Neural progenitor cell (in vitro differentiated cells): ENCODE results near the gene GRK1. TPM values are rescaled to one million over a fixed set of nuclear protein-coding genes. Genes with fewer than 3 reads are reported as not detected.
A peak's percentile ranks its signal among the peaks of the same experiment; 100 is the strongest.

Experiments
- DNase-seq: peaks from one replicate; pipeline ENCODE4 v3.0.0-alpha.2; 2016; ENCODE audit warnings: low spot score
- H2AFZ ChIP-seq: fragments of 200-600 bp; sonication (generic); replicated peaks from 2 replicates; pipeline ENCODE4 v1.6.1; 2016; ENCODE audit warnings: antibody characterized with exemption
- H3F3A ChIP-seq: fragments of 200-600 bp; sonication (generic); 2 replicates; pipeline ENCODE4 v1.6.1; 2016; ENCODE audit warnings: antibody characterized with exemption, low read depth
- H3K27ac ChIP-seq: fragments of 200-600 bp; sonication (generic); 2 replicates; pipeline ENCODE4 v1.5.1; 2016; ENCODE audit warnings: mild to moderate bottlenecking
- H3K27me3 ChIP-seq: fragments of 200-600 bp; sonication (generic); 2 replicates; pipeline ENCODE4 v1.6.1; 2016; ENCODE audit warnings: mild to moderate bottlenecking, moderate library complexity
- H3K36me3 ChIP-seq: fragments of 200-600 bp; sonication (generic); 2 replicates; pipeline ENCODE4 v1.5.1; 2016
- H3K4me1 ChIP-seq: fragments of 200-600 bp; sonication (generic); 2 replicates; pipeline ENCODE4 v1.6.1; 2016; ENCODE audit warnings: mixed run types
- H3K4me2 ChIP-seq: fragments of 200-600 bp; sonication (generic); 2 replicates; pipeline ENCODE4 v1.6.1; 2016
- H3K4me3 ChIP-seq: fragments of 200-600 bp; sonication (generic); 2 replicates; pipeline ENCODE4 v1.5.1; 2016
- H3K79me2 ChIP-seq: fragments of 200-600 bp; sonication (generic); 2 replicates; pipeline ENCODE4 v1.6.1; 2016; ENCODE audit warnings: low read depth
- H3K9ac ChIP-seq: fragments of 200-600 bp; sonication (generic); 2 replicates; pipeline ENCODE4 v1.6.1; 2016
- H3K9me3 ChIP-seq: fragments of 200-600 bp; sonication (generic); 2 replicates; pipeline ENCODE4 v1.5.1; 2016; ENCODE audit warnings: low read depth
- H4K20me1 ChIP-seq: fragments of 200-600 bp; sonication (generic); 2 replicates; pipeline ENCODE4 v1.6.1; 2016; ENCODE audit warnings: low read depth
- H3K27ac Mint-ChIP-seq: 3 replicates; pipeline ENCODE4 v1.8.0; 2021; ENCODE audit warnings: mixed read lengths
- H3K27me3 Mint-ChIP-seq: 2 replicates; pipeline ENCODE4 v1.8.0; 2022; ENCODE audit warnings: low read depth, mild to moderate bottlenecking, inconsistent platforms, moderate library complexity, mixed read lengths; ENCODE audit not compliant: insufficient read depth
- H3K36me3 Mint-ChIP-seq: 3 replicates; pipeline ENCODE4 v1.8.0; 2021; ENCODE audit warnings: mixed read lengths
- H3K4me1 Mint-ChIP-seq: 3 replicates; pipeline ENCODE4 v1.8.0; 2021; ENCODE audit warnings: mixed read lengths
- H3K4me3 Mint-ChIP-seq: 3 replicates; pipeline ENCODE4 v1.8.0; 2021; ENCODE audit warnings: mild to moderate bottlenecking, moderate library complexity, mixed read lengths
- H3K9me3 Mint-ChIP-seq: 3 replicates; pipeline ENCODE4 v1.8.0; 2020; ENCODE audit warnings: mixed read lengths
- EZH2 ChIP-seq: fragments of 200-600 bp; sonication (generic); IDR thresholded peaks from 2 replicates; pipeline ENCODE4 v1.6.1; 2017; ENCODE audit warnings: antibody characterized with exemption, mild to moderate bottlenecking, moderate library complexity
- EZH2phosphoT487 ChIP-seq: fragments of 200-600 bp; sonication (generic); IDR thresholded peaks from 2 replicates; pipeline ENCODE4 v1.6.1; 2017; ENCODE audit warnings: antibody characterized with exemption
- total RNA-seq: library from RNA; depleted of rRNA; stranded (reverse); fragments of >200 nt; gene quantifications from 2 replicates; pipeline ENCODE4 v1.2.3, GENCODE V29; 2015; ENCODE audit warnings: low replicate concordance
- TF ChIP-seq, protein P1 (sequence below): fragments of 200-600 bp; sonication (generic); IDR thresholded peaks from 2 replicates; pipeline ENCODE4 v1.5.1; 2017; ENCODE audit warnings: antibody characterized with exemption, mild to moderate bottlenecking

Gene GRK1
- total RNA-seq, 1 donor from 2014 or later: not detected

DNA sequence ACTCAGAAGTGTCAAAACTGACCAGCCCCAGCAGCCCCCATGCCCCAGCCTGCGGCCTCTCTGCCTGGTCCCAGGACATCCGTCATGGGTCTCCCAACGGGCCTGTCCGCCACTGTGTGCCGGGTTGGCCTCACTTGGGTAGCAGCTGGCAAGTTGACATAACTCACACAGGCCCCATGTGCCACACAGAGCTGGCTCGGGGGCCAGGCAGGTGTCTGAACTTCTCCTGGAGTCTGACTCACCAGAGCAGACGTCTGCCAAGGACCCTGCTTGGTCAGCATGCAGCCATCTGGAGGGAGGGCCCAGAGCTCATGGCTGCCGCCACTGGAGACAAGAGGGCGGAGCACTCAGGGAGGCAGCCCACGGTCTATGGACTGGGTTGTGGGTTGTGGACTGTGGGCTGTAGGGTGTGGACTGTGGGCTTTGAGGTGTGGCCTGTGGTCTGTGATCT, 60.0 kb downstream of the GRK1 start:
- Histone ChIP-seq H3K9ac (no peak overlapping the region), H3K4me1 (peaks cover 4% of the 10 kb centered on the region), H3K4me3 (no peak overlapping the region), H3K4me2 (peak overlapping the region; percentile 77), H3K27me3 (no peaks in the 10 kb centered on the region), H3F3A (peaks cover 24% of the 10 kb centered on the region), H3K27ac (no peak overlapping the region), H3K36me3 (no peaks in the 10 kb centered on the region), H4K20me1 (no peaks in the 10 kb centered on the region), H3K79me2 (no peaks in the 10 kb centered on the region), H2AFZ (no peak overlapping the region), H3K9me3 (no peaks in the 10 kb centered on the region)
- TF ChIP-seq EZH2phosphoT487 (no peak), EZH2 (no peak)
- TF ChIP-seq, protein P1, sequence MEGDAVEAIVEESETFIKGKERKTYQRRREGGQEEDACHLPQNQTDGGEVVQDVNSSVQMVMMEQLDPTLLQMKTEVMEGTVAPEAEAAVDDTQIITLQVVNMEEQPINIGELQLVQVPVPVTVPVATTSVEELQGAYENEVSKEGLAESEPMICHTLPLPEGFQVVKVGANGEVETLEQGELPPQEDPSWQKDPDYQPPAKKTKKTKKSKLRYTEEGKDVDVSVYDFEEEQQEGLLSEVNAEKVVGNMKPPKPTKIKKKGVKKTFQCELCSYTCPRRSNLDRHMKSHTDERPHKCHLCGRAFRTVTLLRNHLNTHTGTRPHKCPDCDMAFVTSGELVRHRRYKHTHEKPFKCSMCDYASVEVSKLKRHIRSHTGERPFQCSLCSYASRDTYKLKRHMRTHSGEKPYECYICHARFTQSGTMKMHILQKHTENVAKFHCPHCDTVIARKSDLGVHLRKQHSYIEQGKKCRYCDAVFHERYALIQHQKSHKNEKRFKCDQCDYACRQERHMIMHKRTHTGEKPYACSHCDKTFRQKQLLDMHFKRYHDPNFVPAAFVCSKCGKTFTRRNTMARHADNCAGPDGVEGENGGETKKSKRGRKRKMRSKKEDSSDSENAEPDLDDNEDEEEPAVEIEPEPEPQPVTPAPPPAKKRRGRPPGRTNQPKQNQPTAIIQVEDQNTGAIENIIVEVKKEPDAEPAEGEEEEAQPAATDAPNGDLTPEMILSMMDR: no peak
- Mint-ChIP-seq H3K36me3 (no peaks in the 10 kb centered on the region), H3K27ac (no peak overlapping the region), H3K9me3 (peaks cover 3% of the 10 kb centered on the region), H3K27me3 (peaks cover 6% of the 10 kb centered on the region), H3K4me1 (peaks cover 11% of the 10 kb centered on the region), H3K4me3 (no peak overlapping the region)
- DNase-seq: no peak

DNA sequence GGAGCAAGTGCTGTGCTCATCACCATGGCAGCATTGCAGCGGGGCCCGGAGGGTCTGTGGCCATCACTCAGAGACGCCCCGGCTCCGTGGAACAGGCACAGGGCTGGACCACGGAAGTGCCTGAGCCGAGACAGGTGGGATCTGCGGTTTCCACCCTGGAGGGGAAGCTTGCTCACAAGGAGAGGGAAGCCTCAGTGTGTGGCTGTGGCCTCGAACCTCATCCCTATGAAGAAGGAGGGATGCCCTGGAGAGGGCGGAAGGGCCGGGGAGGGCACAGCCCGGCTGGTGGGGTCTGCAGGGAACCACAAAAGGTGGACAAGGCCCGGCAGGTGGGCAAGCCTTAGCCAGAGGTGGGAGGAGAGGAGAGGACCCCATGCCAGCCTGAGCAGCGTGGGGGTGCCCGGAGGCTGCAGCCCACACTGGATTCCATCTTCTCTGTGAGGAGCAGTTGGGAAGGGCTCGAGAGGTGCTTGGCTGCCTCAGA, 61.6 kb downstream of the GRK1 start:
- Histone ChIP-seq H3K9me3 (no peaks in the 10 kb centered on the region), H4K20me1 (no peaks in the 10 kb centered on the region), H3K27me3 (no peaks in the 10 kb centered on the region), H3K79me2 (no peaks in the 10 kb centered on the region), H3K9ac (no peak overlapping the region), H3K4me1 (peaks cover 4% of the 10 kb centered on the region), H2AFZ (no peak overlapping the region), H3K4me2 (no peak overlapping the region), H3K4me3 (no peak overlapping the region), H3K36me3 (no peaks in the 10 kb centered on the region), H3F3A (peaks cover 21% of the 10 kb centered on the region), H3K27ac (no peak overlapping the region)
- no peak overlapping the region for H3K27ac Mint-ChIP-seq
- peaks cover 6% of the 10 kb centered on the region for H3K27me3 Mint-ChIP-seq
- no peaks in the 10 kb centered on the region for H3K36me3 Mint-ChIP-seq
- no peak overlapping the region for H3K4me3 Mint-ChIP-seq
- TF ChIP-seq EZH2 (no peak), EZH2phosphoT487 (no peak)
- TF ChIP-seq, protein P1: no peak
- no peak for DNase-seq
- peaks cover 6% of the 10 kb centered on the region for H3K4me1 Mint-ChIP-seq
- H3K9me3 Mint-ChIP-seq: peaks cover 5% of the 10 kb centered on the region

GRCh38 chr13:113729187-113730019, 62.4 kb downstream of the GRK1 start:
- Mint-ChIP-seq H3K9me3 (peaks cover 5% of the 10 kb centered on the region), H3K4me3 (no peak overlapping the region), H3K36me3 (no peaks in the 10 kb centered on the region), H3K27me3 (peaks cover 11% of the 10 kb centered on the region), H3K27ac (no peak overlapping the region), H3K4me1 (peaks cover 3% of the 10 kb centered on the region)
- no peak for TF ChIP-seq EZH2
- no peak for TF ChIP-seq EZH2phosphoT487
- TF ChIP-seq, protein P1: no peak
- Histone ChIP-seq H3K9ac (no peak overlapping the region), H3K36me3 (no peaks in the 10 kb centered on the region), H3F3A (peaks cover 20% of the 10 kb centered on the region), H4K20me1 (no peaks in the 10 kb centered on the region), H3K9me3 (no peaks in the 10 kb centered on the region), H3K27ac (no peak overlapping the region), H3K4me1 (peaks cover 3% of the 10 kb centered on the region), H3K27me3 (no peaks in the 10 kb centered on the region), H3K4me2 (no peak overlapping the region), H3K79me2 (no peaks in the 10 kb centered on the region), H3K4me3 (no peak overlapping the region), H2AFZ (no peak overlapping the region)
- DNase-seq: no peak
